HG02884 (cell line): ENCODE measurements around the gene PTPRT.

ENCODE experiments used
- ATAC-seq: cut with Tn5 transposase; IDR thresholded peaks from one replicate; pipeline ENCODE4 v1.9.1; 2021; ENCODE audit warnings: mild to moderate bottlenecking, moderate library complexity; ENCODE audit not compliant: unreplicated experiment

Gene PTPRT

GRCh38 chr20:42346189-42347170 lies 843.2 kb downstream of the PTPRT start:
- no peak for ATAC-seq

- no peak for ATAC-seq
Observed at GRCh38 chr20:42341654-42342053, 848.1 kb downstream of the PTPRT start.

GRCh38 chr20:42340368-42340767 lies 849.3 kb downstream of the PTPRT start:
- no peak for ATAC-seq

- ATAC-seq: no peak
Observed at GRCh38 chr20:42338294-42339201, 851.2 kb downstream of the PTPRT start.

- no peak for ATAC-seq
Observed at GRCh38 chr20:42336576-42336975, 853.1 kb downstream of the PTPRT start.

GRCh38 chr20:42319252-42320013 lies 870.3 kb downstream of the PTPRT start:
- no peak for ATAC-seq

- ATAC-seq: no peak
Observed at GRCh38 chr20:42313704-42314103, 876.0 kb downstream of the PTPRT start.

GRCh38 chr20:42309050-42309449 lies 880.7 kb downstream of the PTPRT start:
- ATAC-seq: no peak

GRCh38 chr20:42308171-42308570 lies 881.5 kb downstream of the PTPRT start:
- ATAC-seq: no peak

- ATAC-seq: no peak
Observed at GRCh38 chr20:42295592-42295991, 894.1 kb downstream of the PTPRT start.

GRCh38 chr20:42294976-42295375 lies 894.7 kb downstream of the PTPRT start:
- ATAC-seq: no peak

- no peak for ATAC-seq
Observed at GRCh38 chr20:42281801-42282200, 907.9 kb downstream of the PTPRT start.

GRCh38 chr20:42276718-42277602 lies 912.7 kb downstream of the PTPRT start:
- ATAC-seq: no peak

- ATAC-seq: no peak
Observed at GRCh38 chr20:42274986-42275385, 914.7 kb downstream of the PTPRT start.

GRCh38 chr20:42272516-42272915 lies 917.2 kb downstream of the PTPRT start:
- ATAC-seq: no peak

GRCh38 chr20:42270539-42270938 lies 919.2 kb downstream of the PTPRT start:
- no peak for ATAC-seq

- ATAC-seq: no peak
Observed at GRCh38 chr20:42267793-42268384, 921.8 kb downstream of the PTPRT start.

- ATAC-seq: no peak
Observed at GRCh38 chr20:42261766-42262270, 927.9 kb downstream of the PTPRT start.

- no peak for ATAC-seq
Observed at GRCh38 chr20:42260184-42260583, 929.5 kb downstream of the PTPRT start.
